Ovary (tissue), 9 donors: Measurements from ENCODE around the gene CACNA1F. TPM values are rescaled to one million over a fixed set of nuclear protein-coding genes. Genes with fewer than 3 reads are reported as not detected.

ENCODE experiments used
- DNase-seq, 5 donors: peaks; one replicate each; pipeline ENCODE4 v3.0.0-alpha.2; 2019 to 2020
- H3K27ac ChIP-seq, 2 donors: fragments of 200-600 bp; one replicate each; pipeline versions ENCODE4 v1.5.1 to v1.8.0; 2019 to 2022
- H3K27me3 ChIP-seq: fragments of 200-600 bp; one replicate; pipeline ENCODE4 v1.8.0; 2022
- H3K36me3 ChIP-seq: fragments of 200-600 bp; sonication (generic); one replicate; pipeline ENCODE4 v1.5.1; 2019
- H3K4me1 ChIP-seq: one replicate; pipeline ENCODE4 v1.8.1; 2013; ENCODE audit warnings: mild to moderate bottlenecking, moderate library complexity; ENCODE audit not compliant: insufficient read depth
- H3K4me3 ChIP-seq: fragments of 200-600 bp; sonication (generic); one replicate; pipeline ENCODE4 v1.5.1; 2017
- H3K9me3 ChIP-seq, 2 donors: fragments of 200-600 bp in 1 of 2; sonication (generic) in 1 of 2; one replicate each; pipeline versions ENCODE4 v1.5.1 to v1.8.1; 2013 to 2019; ENCODE audit warnings: mild to moderate bottlenecking in 1 of 2, moderate library complexity in 1 of 2
- EP300 ChIP-seq: sonication (generic); formaldehyde crosslinking; IDR thresholded peaks from one replicate; pipeline ENCODE4 v1.6.1; 2017; ENCODE audit warnings: antibody characterized with exemption
- POLR2A ChIP-seq: fragments of 450-650 bp; IDR thresholded peaks from one replicate; pipeline ENCODE4 v1.6.1; 2017; ENCODE audit warnings: antibody characterized with exemption, mild to moderate bottlenecking, moderate library complexity
- WGBS, 3 donors: extraction: QIAGEN DNeasy Blood & Tissue Kit in 1 of 3; methylation state at CpG; one replicate each; pipeline versions ENCODE4 v1.1.5 to v1.1.7; 2013 to 2017; 5-methylcytosine and 5-hydroxymethylcytosine counted together
- intact Hi-C, 4 donors: fragments of 100-400 bp; cut with DNase I; formaldehyde crosslinking; loops; one replicate each; pipeline versions ENCODE4 v1.11.0 to v1.15.1; 2022 to 2023
- polyA plus RNA-seq, 2 donors: library from polyadenylated mRNA; stranded (reverse); fragments of 200-250 nt in 1 of 2; fragments of 350-450 nt in 1 of 2; fragmentation: Illumina TruSeq in 1 of 2; extraction: RNeasy Lipid Tissue Mini Kit (QIAGEN cat#74804) in 1 of 2; gene quantifications; one replicate each; pipeline ENCODE4 v1.2.3, GENCODE V29; 2013 to 2014
- total RNA-seq, 7 donors: library from RNA; depleted of rRNA in 2 of 7; stranded (reverse); fragments of >200 nt in 2 of 7; fragmentation: NEBNext Ultra II Directional in 3 of 7; extraction: Animal tissue kit (Norgen Biotek cat#: 25700) in 3 of 7; gene quantifications; one replicate each; pipeline versions ENCODE4 v1.1.0 to v1.2.4, GENCODE V29; 2016 to 2023
- TF ChIP-seq, protein P1 (sequence below), 3 donors: fragments of 450-650 bp in 2 of 3; fragments of 200-600 bp in 1 of 3; IDR thresholded peaks; one replicate each; pipeline versions ENCODE4 v1.5.1 to v1.8.0; 2016 to 2022; ENCODE audit warnings: antibody characterized with exemption in 3 of 3, mild to moderate bottlenecking in 1 of 3
- donor health status: DM: no; HTN: no; CAD: no; lungs with moderate emphysema.
- donor health status: DM: no; HTN: no; CAD: no.
- donor health status: Bipolar disorder and iron deficiency.
- donor health status: DM: yes; HTN: yes; CAD: no.
- donor health status: DM: no; HTN: no; CAD: no.
- donor health status: DM: yes; HTN: yes; CAD: no.

The CACNA1F gene
- total and polyA plus RNA-seq, 9 donors: 0.02 to 0.32 (median 0.15) TPM; not detected in 2

DNA sequence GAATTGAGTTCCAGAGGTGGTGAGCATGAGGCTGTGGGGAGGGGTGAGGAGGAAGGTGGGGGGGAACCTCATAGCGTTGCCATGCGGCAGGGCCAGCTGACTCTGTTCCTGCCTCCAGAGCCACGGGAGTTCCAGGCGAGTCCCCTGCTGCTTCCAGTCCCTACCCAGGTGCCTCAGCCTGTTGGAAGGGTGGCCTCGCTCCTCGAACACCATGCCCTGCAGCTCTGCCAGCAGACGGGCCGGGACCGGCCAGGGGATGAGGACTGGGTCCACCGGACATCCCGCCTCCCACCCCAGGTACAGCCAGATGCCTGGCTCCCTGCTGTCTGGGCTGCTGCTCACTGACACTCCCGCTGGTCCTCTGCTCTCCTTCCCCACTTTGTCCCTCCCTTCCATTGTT, 10.0 kb upstream of the CACNA1F start:
- H3K4me1 ChIP-seq: no peaks in the 10 kb centered on the region
- intact Hi-C loops: no loop called here
- TF ChIP-seq, protein P1, sequence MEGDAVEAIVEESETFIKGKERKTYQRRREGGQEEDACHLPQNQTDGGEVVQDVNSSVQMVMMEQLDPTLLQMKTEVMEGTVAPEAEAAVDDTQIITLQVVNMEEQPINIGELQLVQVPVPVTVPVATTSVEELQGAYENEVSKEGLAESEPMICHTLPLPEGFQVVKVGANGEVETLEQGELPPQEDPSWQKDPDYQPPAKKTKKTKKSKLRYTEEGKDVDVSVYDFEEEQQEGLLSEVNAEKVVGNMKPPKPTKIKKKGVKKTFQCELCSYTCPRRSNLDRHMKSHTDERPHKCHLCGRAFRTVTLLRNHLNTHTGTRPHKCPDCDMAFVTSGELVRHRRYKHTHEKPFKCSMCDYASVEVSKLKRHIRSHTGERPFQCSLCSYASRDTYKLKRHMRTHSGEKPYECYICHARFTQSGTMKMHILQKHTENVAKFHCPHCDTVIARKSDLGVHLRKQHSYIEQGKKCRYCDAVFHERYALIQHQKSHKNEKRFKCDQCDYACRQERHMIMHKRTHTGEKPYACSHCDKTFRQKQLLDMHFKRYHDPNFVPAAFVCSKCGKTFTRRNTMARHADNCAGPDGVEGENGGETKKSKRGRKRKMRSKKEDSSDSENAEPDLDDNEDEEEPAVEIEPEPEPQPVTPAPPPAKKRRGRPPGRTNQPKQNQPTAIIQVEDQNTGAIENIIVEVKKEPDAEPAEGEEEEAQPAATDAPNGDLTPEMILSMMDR (IDR thresholded peaks at IDR 0.05): no peak
- TF ChIP-seq POLR2A: no peak
- no peak for TF ChIP-seq EP300
- H3K27me3 ChIP-seq: no peaks in the 10 kb centered on the region
- H3K27ac ChIP-seq: no peak overlapping the region
- H3K4me3 ChIP-seq: no peak overlapping the region
- no peaks in the 10 kb centered on the region for H3K9me3 ChIP-seq
- H3K36me3 ChIP-seq: no peaks in the 10 kb centered on the region
- WGBS, 3 donors: 77 to 80% (median 79%) methylated on average over 12 of the region's 12 CpGs
- no peak for DNase-seq

DNA sequence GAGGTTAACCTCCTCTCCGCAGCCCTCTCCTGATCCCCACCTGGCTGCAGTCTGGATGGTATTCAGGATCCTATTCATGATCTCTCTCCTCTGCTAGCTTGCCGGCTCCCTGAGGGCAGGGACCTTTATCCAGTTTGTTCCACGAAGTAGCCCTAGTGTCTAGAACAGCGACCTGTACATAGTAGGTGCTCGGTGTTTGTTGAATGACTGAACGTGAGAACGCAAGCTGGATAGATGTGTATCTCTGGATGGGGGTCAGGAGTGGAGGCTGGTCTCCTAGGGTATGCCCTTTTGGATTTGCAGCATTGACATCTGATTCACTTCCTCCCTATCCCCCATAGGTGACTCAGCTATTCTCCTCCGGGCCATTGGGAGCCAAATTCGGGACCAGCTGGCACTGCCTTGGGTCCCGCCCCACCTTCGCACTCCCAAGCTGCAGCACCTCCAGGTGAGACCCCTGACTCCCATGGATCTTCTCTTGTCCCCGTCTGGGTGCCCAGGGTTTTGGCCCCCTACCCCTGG, 9.5 kb upstream of the CACNA1F start:
- intact Hi-C loops: no loop called here
- TF ChIP-seq EP300: no peak
- TF ChIP-seq POLR2A: no peak
- TF ChIP-seq, protein P1 (IDR thresholded peaks at IDR 0.05): no peak
- Histone ChIP-seq H3K36me3 (no peaks in the 10 kb centered on the region), H3K9me3 (no peaks in the 10 kb centered on the region), H3K4me3 (no peak overlapping the region), H3K27me3 (no peaks in the 10 kb centered on the region), H3K4me1 (no peaks in the 10 kb centered on the region), H3K27ac (no peak overlapping the region)
- DNase-seq: no peak
- 81 to 86% (median 83%) methylated on average over 12 of the region's 12 CpGs for WGBS, 3 donors

DNA sequence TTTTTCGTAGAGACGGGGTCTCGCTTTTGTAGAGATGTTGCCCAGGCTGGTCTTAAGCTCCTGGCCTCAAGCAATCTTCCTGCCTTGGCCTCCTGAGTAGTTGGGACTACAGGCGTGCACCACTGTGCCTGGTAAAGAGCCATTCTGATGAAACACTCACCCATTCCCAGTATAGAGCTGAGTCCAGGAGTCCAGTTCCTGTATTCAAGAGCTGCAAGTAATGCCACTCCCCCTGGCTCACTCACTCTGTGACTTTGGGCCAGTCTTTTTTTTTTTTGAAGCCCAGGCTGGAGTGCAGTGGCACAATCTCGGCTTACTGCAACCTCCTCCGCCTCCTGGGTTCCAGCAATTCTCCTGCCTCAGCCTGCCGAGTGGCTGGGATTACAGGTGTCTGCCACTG, 5.6 kb upstream of the CACNA1F start:
- Histone ChIP-seq H3K4me1 (no peaks in the 10 kb centered on the region), H3K4me3 (no peak overlapping the region), H3K27ac (no peak overlapping the region), H3K36me3 (no peaks in the 10 kb centered on the region), H3K9me3 (no peaks in the 10 kb centered on the region), H3K27me3 (no peaks in the 10 kb centered on the region)
- no peak for DNase-seq
- 71 to 90% (median 78%) methylated on average over 7 of the region's 7 CpGs for WGBS, 3 donors
- intact Hi-C loops: no loop called here
- TF ChIP-seq POLR2A (no peak), EP300 (no peak)
- TF ChIP-seq, protein P1 (IDR thresholded peaks at IDR 0.05): no peak

DNA sequence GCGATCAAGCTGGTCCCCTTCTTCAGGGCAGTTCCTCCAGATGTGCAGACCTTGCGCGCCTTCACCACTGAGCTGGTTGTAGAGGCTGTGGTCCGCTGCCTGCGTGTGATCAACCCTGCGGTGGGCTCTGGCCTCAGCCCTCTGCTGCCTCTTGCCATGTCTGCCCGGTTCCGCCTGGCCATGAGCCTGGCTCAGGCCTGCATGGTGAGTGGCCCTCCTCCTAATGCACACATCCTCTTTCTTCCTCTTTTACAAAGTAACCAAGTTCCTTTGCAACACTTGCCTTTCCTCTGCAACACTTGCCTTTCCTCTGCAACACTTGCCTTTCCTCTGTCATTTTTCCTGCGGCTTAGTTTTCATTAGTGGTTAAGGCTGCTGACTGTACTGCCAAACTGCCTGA, 3.9 kb upstream of the CACNA1F start:
- intact Hi-C loops: loop anchor here in 1 of 4 donors (2.0 kb wide), 1 partner anchor 48 kb away; no protein-coding TSS in a partner anchor
- no peaks in the 10 kb centered on the region for H3K9me3 ChIP-seq
- H3K27ac ChIP-seq: no peak overlapping the region
- no peaks in the 10 kb centered on the region for H3K4me1 ChIP-seq
- H3K27me3 ChIP-seq: no peaks in the 10 kb centered on the region
- no peaks in the 10 kb centered on the region for H3K36me3 ChIP-seq
- DNase-seq: no peak
- WGBS, 3 donors: 79 to 91% (median 87%) methylated on average over 9 of the region's 9 CpGs
- H3K4me3 ChIP-seq: no peak overlapping the region
- no peak for TF ChIP-seq POLR2A
- TF ChIP-seq, protein P1 (IDR thresholded peaks at IDR 0.05): no peak
- TF ChIP-seq EP300: no peak
